Mesendoderm (in vitro differentiated cells): ENCODE results near the gene OR5B3. TPM values are rescaled to one million over a fixed set of nuclear protein-coding genes. Genes with fewer than 3 reads are reported as not detected.

Source experiments
- DNase-seq: peaks from one replicate; pipeline ENCODE4 v3.0.0; 2013
- H2AK5ac ChIP-seq: 2 replicates; pipeline ENCODE4 v1.6.1; 2013; ENCODE audit warnings: low read length, inconsistent platforms
- H2BK120ac ChIP-seq: 2 replicates; pipeline ENCODE4 v1.6.1; 2013; ENCODE audit warnings: low read depth, mild to moderate bottlenecking, low read length, moderate library complexity, mixed read lengths
- H2BK15ac ChIP-seq: replicated peaks from 2 replicates; pipeline ENCODE4 v1.6.1; 2013; ENCODE audit warnings: low read depth, mild to moderate bottlenecking, moderate library complexity
- H2BK5ac ChIP-seq: 2 replicates; pipeline ENCODE4 v1.6.1; 2013; ENCODE audit warnings: low read length, inconsistent platforms
- H3K18ac ChIP-seq: 2 replicates; pipeline ENCODE4 v1.6.1; 2013; ENCODE audit warnings: mild to moderate bottlenecking, low read length, mixed read lengths
- H3K23ac ChIP-seq: one replicate; pipeline ENCODE4 v1.6.1; 2013; ENCODE audit warnings: low read length
- H3K27ac ChIP-seq: 2 replicates; pipeline ENCODE4 v1.5.1; 2013; ENCODE audit warnings: low read depth, mild to moderate bottlenecking, inconsistent platforms, low read length, moderate library complexity
- H3K27me3 ChIP-seq: 2 replicates; pipeline ENCODE4 v1.6.1; 2013; ENCODE audit warnings: low read length, control low read depth, mild to moderate bottlenecking, inconsistent platforms; ENCODE audit not compliant: insufficient read depth, poor library complexity
- H3K36me3 ChIP-seq: 2 replicates; pipeline ENCODE4 v1.6.1; 2013; ENCODE audit warnings: low read length, inconsistent platforms; ENCODE audit not compliant: control insufficient read depth, insufficient read depth
- H3K4ac ChIP-seq: one replicate; pipeline ENCODE4 v1.6.1; 2013; ENCODE audit warnings: low read depth, mild to moderate bottlenecking, low read length, moderate library complexity
- H3K4me1 ChIP-seq: 2 replicates; pipeline ENCODE4 v1.6.1; 2013; ENCODE audit warnings: low read depth, low read length, inconsistent platforms; ENCODE audit not compliant: control insufficient read depth
- H3K4me2 ChIP-seq: 2 replicates; pipeline ENCODE4 v1.6.1; 2013; ENCODE audit warnings: low read length
- H3K4me3 ChIP-seq: 2 replicates; pipeline ENCODE4 v1.5.1; 2013; ENCODE audit warnings: mild to moderate bottlenecking, low read length
- H3K56ac ChIP-seq: one replicate; pipeline ENCODE4 v1.6.1; 2013; ENCODE audit warnings: low read length
- H3K79me1 ChIP-seq: 2 replicates; pipeline ENCODE4 v1.6.1; 2013; ENCODE audit warnings: low read length, inconsistent platforms
- H3K79me2 ChIP-seq: 2 replicates; pipeline ENCODE4 v1.6.1; 2013; ENCODE audit warnings: mild to moderate bottlenecking, low read length; ENCODE audit not compliant: control insufficient read depth, insufficient read depth
- H3K9ac ChIP-seq: 2 replicates; pipeline ENCODE4 v1.6.1; 2013; ENCODE audit warnings: low read length, inconsistent platforms
- H4K5ac ChIP-seq: one replicate; pipeline ENCODE4 v1.6.1; 2013; ENCODE audit warnings: low read length
- H4K8ac ChIP-seq: one replicate; pipeline ENCODE4 v1.6.1; 2013; ENCODE audit warnings: low read depth, mild to moderate bottlenecking, control low read depth, low read length, moderate library complexity
- whole genome bisulfite sequencing: extraction: QIAGEN DNeasy Blood & Tissue Kit; methylation state at CpG from one replicate; pipeline ENCODE4 v1.1.7; 2013; ENCODE audit warnings: low lambda C conversion rate, missing lambda C conversion rate; ENCODE audit not compliant: insufficient coverage; ENCODE audit errors: extremely low coverage; 5-methylcytosine and 5-hydroxymethylcytosine counted together
- polyA plus RNA-seq, 2 experiments: library from polyadenylated mRNA; stranded (reverse); fragments of 200-250 nt; gene quantifications; one replicate each; pipeline ENCODE4 v1.2.3, GENCODE V29; 2013

The OR5B3 gene
- not detected for polyA plus RNA-seq (2013, experiment 1 of 2)
- not detected for polyA plus RNA-seq (2013, experiment 2 of 2)

DNA sequence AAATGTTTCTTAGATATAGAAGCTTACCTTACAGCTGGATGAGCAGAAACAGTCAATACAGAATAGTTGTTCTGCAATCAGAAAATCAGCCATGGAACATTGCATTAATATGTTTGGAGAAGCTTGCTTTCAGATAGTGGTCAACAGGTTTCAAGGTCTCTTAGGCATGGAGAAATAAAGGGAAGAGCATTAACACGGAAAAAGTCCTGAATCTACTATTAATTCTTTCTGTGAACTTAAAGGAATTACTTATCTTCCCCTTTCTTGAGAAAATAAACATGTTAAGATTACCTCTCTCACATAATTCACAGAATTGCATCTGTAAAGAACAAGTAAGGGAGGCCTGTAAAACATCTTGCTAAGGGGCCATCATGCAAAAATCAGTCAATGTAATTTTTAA, at the start of gene OR5B3:
Gene OR5B3, minus strand, starts transcription at position 101 of the 400 bp plus-strand sequence. CDS start 3,465 bp downstream, outside the sequence.
- no peak for DNase-seq

DNA sequence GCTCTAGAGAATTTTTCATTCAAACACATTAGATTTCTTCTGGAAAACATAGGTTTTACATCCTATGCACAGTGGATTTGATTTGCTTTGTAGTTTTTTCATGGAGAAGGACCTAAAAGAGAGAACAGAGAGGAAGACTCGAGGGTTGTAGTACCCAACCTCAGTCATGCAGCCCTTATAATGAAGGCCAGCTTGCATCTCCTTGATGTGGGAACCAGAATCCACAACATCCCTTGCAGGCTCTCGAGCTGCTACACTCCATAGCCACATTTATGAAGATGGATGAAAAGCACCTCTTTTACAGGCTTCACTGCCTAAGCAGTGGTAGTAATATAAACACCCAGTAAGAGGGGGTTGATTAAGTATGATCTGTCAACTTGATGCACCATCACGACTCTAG, 44.9 kb upstream of the OR5B3 start:
- no peak for DNase-seq
- Histone ChIP-seq H3K4me3 (no peak overlapping the region), H3K79me2 (no peaks in the 10 kb centered on the region), H3K18ac (no peak overlapping the region), H2BK120ac (no peak overlapping the region), H2BK15ac (no peak overlapping the region), H3K27me3 (no peaks in the 10 kb centered on the region), H3K9ac (no peak overlapping the region), H3K4me1 (no peaks in the 10 kb centered on the region), H3K23ac (no peak overlapping the region), H3K36me3 (no peaks in the 10 kb centered on the region), H2AK5ac (no peak overlapping the region), H2BK5ac (no peak overlapping the region), H4K5ac (no peak overlapping the region), H3K4ac (no peak overlapping the region), H3K27ac (no peak overlapping the region), H4K8ac (no peak overlapping the region), H3K56ac (no peak overlapping the region), H3K4me2 (no peak overlapping the region), H3K79me1 (no peaks in the 10 kb centered on the region)
- no CpG with 5 or more reads among the region's 3 CpGs for WGBS

More for the DNA sequence above, at the start of gene OR5B3:
- no CpG with 5 or more reads among the region's 1 CpG for WGBS
- H3K79me1 ChIP-seq: no peaks in the 10 kb centered on the region
- H2AK5ac ChIP-seq: no peak within 1 kb of the TSS
- no peaks in the 10 kb centered on the region for H3K4me1 ChIP-seq
- H3K18ac ChIP-seq: no peak within 1 kb of the TSS
- no peak within 1 kb of the TSS for H3K4me3 ChIP-seq
- H3K27ac ChIP-seq: no peak within 1 kb of the TSS
- H4K5ac ChIP-seq: no peak within 1 kb of the TSS
- H3K56ac ChIP-seq: no peak within 1 kb of the TSS
- H3K36me3 ChIP-seq: no peaks in the 10 kb centered on the region
- no peak within 1 kb of the TSS for H2BK15ac ChIP-seq
- no peak within 1 kb of the TSS for H3K23ac ChIP-seq
- no peak within 1 kb of the TSS for H2BK120ac ChIP-seq
- H3K4ac ChIP-seq: no peak within 1 kb of the TSS
- H3K27me3 ChIP-seq: no peaks in the 10 kb centered on the region
- no peak within 1 kb of the TSS for H4K8ac ChIP-seq
- H3K79me2 ChIP-seq: no peaks in the 10 kb centered on the region
- no peak within 1 kb of the TSS for H3K9ac ChIP-seq
- no peak within 1 kb of the TSS for H2BK5ac ChIP-seq
- H3K4me2 ChIP-seq: no peak within 1 kb of the TSS

GRCh38 chr11:58446294-58446693, 39.6 kb upstream of the OR5B3 start:
- DNase-seq: no peak
- no peak overlapping the region for H2AK5ac ChIP-seq
- H3K27me3 ChIP-seq: no peaks in the 10 kb centered on the region
- no CpG with 5 or more reads among the region's 6 CpGs for WGBS
- no peak overlapping the region for H3K23ac ChIP-seq
- no peak overlapping the region for H2BK5ac ChIP-seq
- H2BK120ac ChIP-seq: no peak overlapping the region
- H3K4me2 ChIP-seq: no peak overlapping the region
- H3K56ac ChIP-seq: no peak overlapping the region
- no peaks in the 10 kb centered on the region for H3K79me1 ChIP-seq
- H3K4me3 ChIP-seq: no peak overlapping the region
- no peak overlapping the region for H2BK15ac ChIP-seq
- no peak overlapping the region for H3K4ac ChIP-seq
- H3K27ac ChIP-seq: no peak overlapping the region
- H4K8ac ChIP-seq: no peak overlapping the region
- no peaks in the 10 kb centered on the region for H3K4me1 ChIP-seq
- H3K18ac ChIP-seq: no peak overlapping the region
- H3K79me2 ChIP-seq: no peaks in the 10 kb centered on the region
- no peaks in the 10 kb centered on the region for H3K36me3 ChIP-seq
- H4K5ac ChIP-seq: no peak overlapping the region
- no peak overlapping the region for H3K9ac ChIP-seq

- Histone ChIP-seq H2BK15ac (no peak overlapping the region), H3K9ac (no peak overlapping the region), H3K23ac (no peak overlapping the region), H3K4me2 (no peak overlapping the region), H3K4ac (no peak overlapping the region), H3K4me3 (no peak overlapping the region), H3K79me2 (no peaks in the 10 kb centered on the region), H4K8ac (no peak overlapping the region), H3K79me1 (no peaks in the 10 kb centered on the region), H3K4me1 (no peaks in the 10 kb centered on the region), H3K27ac (no peak overlapping the region), H3K27me3 (no peaks in the 10 kb centered on the region), H2AK5ac (no peak overlapping the region), H2BK120ac (no peak overlapping the region), H2BK5ac (no peak overlapping the region), H3K18ac (no peak overlapping the region), H4K5ac (no peak overlapping the region), H3K56ac (no peak overlapping the region), H3K36me3 (no peaks in the 10 kb centered on the region)
- no peak for DNase-seq
- WGBS: no CpG with 5 or more reads among the region's 2 CpGs
Observed at GRCh38 chr11:58444300-58444699, 37.6 kb upstream of the OR5B3 start.

GRCh38 chr11:58442136-58442535, 35.5 kb upstream of the OR5B3 start, which contains the start of gene OR5B12:
Gene OR5B12, minus strand, starts transcription at chr11:58442236. Its CDS starts 2,085 bp downstream, at chr11:58440151.
- no peak for DNase-seq
- no peak within 1 kb of the TSS for H3K4ac ChIP-seq
- no peaks in the 10 kb centered on the region for H3K79me1 ChIP-seq
- no peak within 1 kb of the TSS for H3K23ac ChIP-seq
- no peaks in the 10 kb centered on the region for H3K79me2 ChIP-seq
- H4K8ac ChIP-seq: no peak within 1 kb of the TSS
- no peaks in the 10 kb centered on the region for H3K4me1 ChIP-seq
- no peaks in the 10 kb centered on the region for H3K27me3 ChIP-seq
- H3K9ac ChIP-seq: no peak within 1 kb of the TSS
- H2BK120ac ChIP-seq: no peak within 1 kb of the TSS
- H3K27ac ChIP-seq: no peak within 1 kb of the TSS
- H2AK5ac ChIP-seq: no peak within 1 kb of the TSS
- H3K4me2 ChIP-seq: no peak within 1 kb of the TSS
- no peak within 1 kb of the TSS for H4K5ac ChIP-seq
- WGBS: no CpG with 5 or more reads among the region's 1 CpG
- H2BK5ac ChIP-seq: no peak within 1 kb of the TSS
- no peaks in the 10 kb centered on the region for H3K36me3 ChIP-seq
- no peak within 1 kb of the TSS for H3K56ac ChIP-seq
- H3K18ac ChIP-seq: no peak within 1 kb of the TSS
- no peak within 1 kb of the TSS for H2BK15ac ChIP-seq
- H3K4me3 ChIP-seq: no peak within 1 kb of the TSS

- Histone ChIP-seq H3K4ac (no peak overlapping the region), H2BK120ac (no peak overlapping the region), H4K8ac (no peak overlapping the region), H4K5ac (no peak overlapping the region), H3K27me3 (no peaks in the 10 kb centered on the region), H3K4me3 (no peak overlapping the region), H3K56ac (no peak overlapping the region), H3K79me2 (no peaks in the 10 kb centered on the region), H3K4me2 (no peak overlapping the region), H3K79me1 (no peaks in the 10 kb centered on the region), H3K9ac (no peak overlapping the region), H2BK5ac (no peak overlapping the region), H3K23ac (no peak overlapping the region), H2AK5ac (no peak overlapping the region), H2BK15ac (no peak overlapping the region), H3K27ac (no peak overlapping the region), H3K36me3 (no peaks in the 10 kb centered on the region), H3K4me1 (no peaks in the 10 kb centered on the region), H3K18ac (no peak overlapping the region)
- no CpG with 5 or more reads among the region's 4 CpGs for WGBS
- DNase-seq: no peak
Observed at GRCh38 chr11:58438486-58438885, 31.8 kb upstream of the OR5B3 start.
